MV-4-11 (cell line): ENCODE measurements around the gene DPH2.

Source experiments
- DNase-seq: peaks from one replicate; lab custom pipeline; 2025; lab: John Stamatoyannopoulos, UW

Gene DPH2

DNA sequence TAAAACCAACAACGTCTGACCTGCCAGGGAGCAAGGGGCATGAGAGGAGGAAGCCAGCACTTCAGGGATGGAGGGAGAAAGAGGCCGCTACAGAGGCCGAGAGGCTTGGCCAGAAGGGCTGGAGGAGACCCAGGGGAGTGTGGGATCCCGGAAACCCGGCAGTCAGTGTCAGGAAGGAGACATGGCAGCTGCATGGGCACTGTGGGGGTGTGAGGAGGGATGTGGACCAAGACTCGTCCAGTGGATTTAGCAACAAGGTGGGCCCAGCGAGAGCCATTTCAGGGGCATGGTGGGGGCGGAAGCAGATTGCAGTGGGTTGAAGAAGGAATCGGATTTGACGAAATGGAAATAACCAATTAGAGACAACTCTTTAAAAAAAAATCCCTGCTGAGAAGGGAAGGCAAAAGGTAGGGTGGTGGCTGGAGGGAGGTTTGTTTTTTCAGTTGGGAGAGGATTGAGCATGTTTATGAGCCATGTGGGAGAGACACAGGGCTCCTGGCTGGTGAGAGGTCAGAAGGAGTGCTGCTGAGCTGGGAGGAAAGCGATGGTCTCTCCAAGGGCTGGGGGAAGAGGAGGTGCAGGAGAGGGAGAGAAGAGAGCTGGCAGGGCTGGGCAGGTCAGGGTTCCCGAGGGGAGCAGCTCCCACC, 13.6 kb downstream of the DPH2 start:
- no peak for DNase-seq

DNA sequence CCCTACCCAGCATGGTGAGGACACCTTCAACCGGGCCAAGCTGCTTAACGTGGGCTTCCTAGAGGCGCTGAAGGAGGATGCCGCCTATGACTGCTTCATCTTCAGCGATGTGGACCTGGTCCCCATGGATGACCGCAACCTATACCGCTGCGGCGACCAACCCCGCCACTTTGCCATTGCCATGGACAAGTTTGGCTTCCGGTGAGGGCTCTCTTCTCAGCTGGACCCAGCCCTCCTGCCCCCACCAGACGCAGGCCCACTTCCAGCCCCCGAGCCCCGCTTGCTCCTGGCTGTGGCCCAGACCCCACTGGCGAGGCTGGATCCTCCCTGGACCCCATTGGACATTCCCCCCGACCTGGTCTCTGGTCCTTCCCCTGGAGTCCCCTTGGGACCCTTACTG, 15.0 kb downstream of the DPH2 start:
- no peak for DNase-seq

DNA sequence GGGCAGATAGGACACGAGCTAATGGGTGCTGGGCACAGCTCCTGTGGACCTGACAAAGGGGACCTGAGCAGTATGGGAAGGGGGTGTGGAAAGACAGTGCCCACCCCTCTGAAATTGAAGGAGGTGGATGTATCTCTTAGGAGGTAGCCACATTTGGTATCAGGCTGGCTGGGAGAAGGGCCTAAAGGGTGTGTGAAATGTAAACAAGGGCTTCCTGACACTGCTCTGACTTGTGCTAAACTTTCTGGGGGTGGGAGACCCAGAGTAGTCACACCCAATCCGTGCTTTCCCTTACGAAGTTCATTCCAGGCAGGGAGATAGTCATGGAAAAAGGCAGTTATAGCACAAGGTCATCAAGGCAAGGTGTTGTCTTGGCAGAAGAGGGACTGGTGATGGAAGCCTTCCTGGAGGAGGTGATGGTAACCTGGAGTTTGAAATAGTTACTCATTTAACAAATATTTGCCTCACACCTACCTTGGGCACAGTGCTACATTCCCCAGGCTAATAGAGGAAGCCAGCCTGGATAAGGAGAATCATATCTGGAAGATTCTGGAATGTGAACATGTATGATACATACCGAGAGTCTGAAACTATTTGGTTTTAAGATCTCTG, 16.3 kb downstream of the DPH2 start:
- no peak for DNase-seq

DNA sequence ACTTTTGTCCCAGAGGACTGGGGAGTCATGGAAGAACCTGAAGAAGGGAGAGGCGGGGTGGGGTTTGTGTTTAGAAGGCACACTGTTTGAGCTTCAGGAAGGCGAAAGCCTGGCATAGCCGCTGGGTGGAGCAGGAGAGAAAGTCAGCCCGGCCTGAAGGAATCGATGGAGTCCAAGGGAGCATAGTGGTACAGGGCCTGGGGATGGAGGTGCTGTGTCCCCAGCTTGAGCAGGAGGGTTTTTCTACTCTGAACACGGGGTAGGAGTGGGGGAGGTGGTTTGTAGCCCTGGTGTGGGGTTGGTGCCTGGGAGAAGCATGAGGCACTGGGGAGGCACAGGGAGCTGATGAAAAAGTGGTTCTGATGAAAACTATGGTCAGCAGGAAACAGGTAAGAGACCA, 16.9 kb downstream of the DPH2 start:
- DNase-seq, result no peak

DNA sequence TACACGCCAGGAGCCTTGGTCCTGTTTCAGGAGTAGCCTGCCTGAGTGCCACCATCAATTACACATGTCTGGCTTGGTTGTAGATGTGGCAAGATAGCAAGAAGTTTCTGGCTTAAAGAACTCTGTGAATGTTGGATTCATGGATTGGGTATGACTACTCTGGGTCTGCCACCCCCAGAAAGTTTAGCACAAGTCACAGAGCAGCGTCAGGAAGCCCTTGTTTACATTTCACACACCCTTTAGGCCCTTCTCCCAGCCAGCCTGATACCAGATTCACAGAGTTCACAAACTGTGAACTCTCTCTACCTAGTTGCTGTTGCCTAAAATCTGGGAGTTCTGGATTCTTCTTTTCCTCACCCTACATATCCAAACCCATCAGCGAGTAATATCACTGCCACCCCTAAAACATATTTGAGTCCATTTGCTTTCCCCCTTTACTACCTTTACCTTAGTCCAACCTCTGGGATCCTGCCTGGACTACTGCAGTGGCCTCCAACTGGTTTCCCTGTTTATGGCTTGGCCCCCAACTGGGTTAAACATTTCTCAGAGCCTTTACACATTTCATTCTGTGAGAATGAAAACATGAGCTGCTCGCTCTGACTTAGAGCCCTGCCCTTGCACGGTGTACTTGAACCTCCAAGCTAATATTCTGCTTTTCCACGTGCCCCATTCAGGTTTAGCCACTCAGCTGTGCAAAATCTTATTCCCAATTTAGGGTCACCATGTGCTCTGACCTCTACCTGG, 17.5 kb downstream of the DPH2 start:
- DNase-seq, result no peak

DNA sequence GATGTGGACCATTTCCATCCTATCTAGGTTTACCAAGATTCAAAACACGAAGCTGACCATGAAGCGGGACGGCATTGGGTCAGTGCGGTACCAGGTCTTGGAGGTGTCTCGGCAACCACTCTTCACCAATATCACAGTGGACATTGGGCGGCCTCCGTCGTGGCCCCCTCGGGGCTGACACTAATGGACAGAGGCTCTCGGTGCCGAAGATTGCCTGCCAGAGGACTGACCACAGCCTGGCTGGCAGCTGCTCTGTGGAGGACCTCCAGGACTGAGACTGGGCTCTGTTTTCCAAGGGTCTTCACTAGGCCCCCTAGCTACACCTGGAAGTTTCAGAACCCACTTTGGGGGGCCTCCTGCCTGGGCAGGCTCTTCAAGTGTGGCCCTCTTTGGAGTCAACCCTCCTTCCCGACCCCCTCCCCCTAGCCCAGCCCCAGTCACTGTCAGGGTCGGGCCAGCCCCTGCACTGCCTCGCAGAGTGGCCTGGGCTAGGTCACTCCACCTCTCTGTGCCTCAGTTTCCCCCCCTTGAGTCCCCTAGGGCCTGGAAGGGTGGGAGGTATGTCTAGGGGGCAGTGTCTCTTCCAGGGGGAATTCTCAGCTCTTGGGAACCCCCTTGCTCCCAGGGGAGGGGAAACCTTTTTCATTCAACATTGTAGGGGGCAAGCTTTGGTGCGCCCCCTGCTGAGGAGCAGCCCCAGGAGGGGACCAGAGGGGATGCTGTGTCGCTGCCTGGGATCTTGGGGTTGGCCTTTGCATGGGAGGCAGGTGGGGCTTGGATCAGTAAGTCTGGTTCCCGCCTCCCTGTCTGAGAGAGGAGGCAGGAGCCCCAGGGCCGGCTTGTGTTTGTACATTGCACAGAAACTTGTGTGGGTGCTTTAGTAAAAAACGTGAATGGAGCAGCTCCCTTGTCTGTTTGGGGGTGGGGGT, 20.7 kb downstream of the DPH2 start:
- DNase-seq, result no peak

DNA sequence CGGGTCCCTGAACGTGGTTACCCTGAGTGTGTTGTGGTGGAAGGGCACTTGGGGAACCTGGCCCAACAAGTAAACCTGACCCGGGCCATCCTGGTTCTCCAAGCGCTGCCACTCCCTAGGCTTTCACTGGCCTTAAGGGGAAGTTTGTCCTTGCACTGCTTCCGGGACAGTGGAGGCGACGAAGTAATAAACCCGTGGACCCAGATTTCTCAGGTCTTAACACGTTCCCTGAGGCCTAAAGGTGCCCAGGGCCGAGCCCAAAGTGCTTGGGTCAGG, 21.3 kb downstream of the DPH2 start:
- DNase-seq, result no peak

DNA sequence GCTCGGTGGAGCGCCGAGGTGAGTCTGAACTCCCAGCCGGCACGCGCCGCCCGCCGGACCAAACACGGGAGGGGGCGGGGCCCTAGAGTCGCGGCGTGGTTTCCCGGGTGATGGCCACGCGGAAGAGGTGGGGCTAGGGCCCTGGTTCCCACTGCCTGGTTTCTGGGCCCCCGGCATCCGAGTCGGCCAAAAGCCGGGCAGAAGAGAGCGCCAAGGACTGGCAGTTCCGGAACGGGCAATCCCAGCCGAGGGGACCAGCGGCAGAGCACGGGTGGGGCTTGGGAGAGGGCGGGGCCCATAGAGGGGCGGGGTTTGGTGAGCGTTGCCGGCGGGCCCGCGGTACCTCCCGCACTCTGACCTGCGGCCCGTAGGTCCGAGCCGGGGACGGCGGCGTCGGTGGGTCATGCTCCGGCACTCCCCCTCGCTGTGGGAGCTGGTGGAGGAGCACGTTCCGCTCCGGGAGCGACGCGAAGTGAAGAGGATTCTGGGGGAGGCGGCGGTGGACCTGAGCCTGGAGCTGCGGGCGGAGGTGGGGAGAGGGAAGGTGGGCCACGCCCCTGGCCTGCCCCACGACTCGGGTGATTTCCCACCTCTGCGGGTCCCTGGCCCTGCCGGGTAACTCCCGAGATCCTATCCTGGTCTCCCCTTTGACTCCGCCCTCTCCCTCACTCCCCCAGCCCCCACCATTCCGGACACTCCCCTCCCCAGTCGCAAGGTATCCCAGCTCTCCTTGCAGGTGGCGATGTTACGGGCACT, 21.8 kb downstream of the DPH2 start, which contains the start of gene CCDC24:
CCDC24 (plus strand) TSS at position 124 of the 756 bp plus-strand sequence; CDS start at position 404, 280 bp downstream.
- peak; percentile 79 for DNase-seq

DNA sequence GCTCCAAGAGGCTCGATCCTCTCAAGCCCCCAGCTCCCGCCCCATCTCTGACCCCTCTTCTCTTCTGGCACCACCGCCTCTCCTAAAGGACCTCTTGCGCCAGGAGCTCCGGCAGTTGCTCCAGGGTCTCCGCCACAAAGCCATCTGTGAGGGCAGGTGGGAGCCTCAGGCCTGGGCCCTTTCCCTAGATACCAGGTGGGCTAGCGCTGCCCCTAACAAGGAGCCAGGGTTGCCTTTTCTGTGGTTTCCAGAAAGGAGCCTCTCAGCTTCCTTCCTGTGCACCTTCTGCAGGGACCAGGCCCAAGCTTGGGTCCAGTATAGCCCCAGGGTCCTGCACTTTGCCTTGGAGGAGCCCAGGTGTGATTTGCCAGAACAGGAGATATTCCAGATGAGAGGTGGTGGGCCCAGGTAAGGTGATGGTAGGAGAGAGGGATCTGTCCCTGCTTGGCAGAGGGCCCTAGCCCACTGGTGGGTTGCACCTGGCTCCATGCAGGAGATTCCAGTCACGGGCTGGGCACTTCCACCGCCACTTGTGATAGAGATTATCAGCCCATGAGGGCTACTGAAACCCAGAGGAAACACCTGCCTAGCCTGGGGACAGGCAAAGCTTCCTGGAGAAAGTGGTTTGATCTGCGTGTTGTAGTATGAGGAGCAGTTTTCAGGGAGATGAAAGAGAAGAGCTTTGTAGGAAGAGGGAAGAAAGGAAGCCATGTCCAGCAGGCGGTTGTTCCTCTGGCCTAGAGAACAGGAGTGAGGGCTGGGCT, 22.6 kb downstream of the DPH2 start:
- no peak for DNase-seq

DNA sequence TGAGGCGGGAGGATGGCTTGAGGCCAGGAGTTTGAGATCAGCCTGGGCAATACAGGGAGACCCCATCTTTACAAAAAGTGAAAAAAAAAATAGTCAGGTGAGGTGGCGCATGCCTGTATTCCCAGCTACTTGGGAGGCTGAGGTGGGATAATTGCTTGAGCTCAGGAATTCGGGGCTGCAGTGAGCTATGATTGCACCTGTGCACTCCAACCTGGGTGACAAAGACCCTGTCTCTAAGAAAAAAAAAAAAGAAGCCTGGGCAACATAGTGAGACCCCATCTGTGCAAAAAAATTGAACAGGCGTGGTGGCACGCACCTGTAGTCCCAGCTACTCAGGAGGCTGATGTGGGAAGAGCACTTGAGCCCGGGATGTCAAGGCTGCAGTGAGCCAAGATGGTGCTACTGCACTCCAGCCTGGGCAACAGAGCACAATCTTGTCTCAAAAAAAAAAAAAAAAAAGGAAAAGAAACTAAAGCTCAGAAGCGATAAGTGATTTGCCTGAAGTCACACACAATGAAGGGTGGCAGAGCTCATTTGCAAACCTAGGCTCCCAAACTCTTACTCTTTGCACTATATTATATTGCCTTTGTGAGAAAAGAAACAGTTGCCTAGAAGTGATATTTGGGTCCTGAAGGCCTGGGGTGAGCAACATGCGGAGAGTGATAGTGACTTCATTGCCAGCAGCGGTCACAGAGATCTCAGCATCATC, 23.6 kb downstream of the DPH2 start:
- no peak for DNase-seq

DNA sequence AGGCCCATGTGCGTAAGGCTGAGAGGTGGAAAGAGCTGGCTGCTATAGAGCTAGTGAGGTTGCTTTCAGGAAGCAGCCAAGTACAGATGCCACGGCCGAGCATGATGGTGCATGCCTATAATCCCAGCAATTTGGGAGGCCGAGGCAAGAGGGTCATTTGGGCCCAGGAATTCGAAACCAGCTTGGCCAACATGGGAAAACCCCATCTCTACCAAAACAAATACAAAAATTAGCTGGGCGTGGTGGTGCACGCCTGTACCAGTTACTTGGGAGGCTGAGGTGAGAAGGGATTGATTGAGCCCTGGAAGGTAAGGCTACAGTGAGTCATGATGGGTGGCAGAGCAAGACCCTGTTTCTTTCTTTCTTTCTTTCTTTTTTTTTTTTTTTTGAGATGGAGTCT, 24.3 kb downstream of the DPH2 start:
- DNase-seq, result no peak

DNA sequence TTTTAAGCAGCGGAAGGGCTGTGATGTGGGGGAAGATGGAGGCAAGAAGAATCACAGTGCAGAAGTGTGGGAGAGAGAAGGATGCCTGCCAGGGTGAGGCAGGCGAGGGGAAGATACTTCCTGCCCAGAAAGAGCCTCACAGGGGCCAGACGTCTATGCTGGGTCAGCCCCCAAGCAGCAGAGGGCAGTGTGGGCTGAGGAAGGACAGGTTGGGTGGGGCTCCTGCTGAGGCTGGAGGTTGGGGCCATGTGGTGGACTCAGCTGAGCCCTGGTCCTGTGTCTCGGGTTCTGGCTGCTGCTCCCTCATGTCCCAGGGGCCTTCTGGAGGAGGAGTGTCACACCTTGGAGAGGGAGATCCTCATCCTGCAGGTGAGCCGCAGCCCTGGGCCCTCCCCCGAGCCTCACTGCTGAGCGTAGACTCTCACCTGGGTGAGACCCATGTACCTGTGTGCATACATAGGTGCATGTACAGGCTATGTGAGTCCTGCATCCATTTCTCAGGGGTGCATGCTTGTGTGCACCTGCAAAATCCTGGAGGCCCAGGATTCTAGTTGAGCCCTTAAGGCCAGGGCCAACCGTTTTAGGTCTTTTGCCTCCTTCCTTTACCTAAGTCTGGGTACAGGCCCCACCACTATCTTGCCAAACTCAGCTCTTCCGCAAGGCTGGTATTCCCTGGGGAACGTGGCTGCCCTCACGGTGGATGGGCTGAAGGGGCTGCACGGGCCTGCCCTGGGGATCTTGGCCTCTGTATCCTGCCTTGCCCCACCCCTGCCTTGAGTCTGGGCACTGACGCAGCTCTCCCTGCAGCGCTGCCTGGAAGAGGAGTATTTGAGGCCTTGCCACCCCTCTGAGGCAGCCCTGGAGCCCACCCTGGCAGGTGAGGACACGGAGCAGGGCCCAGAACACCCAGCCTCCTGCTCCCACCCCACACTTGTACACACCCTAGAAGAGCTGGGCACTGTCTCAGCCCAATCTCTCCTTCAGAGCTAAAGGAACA, 25.3 kb downstream of the DPH2 start:
- peak; percentile 13 for DNase-seq

DNA sequence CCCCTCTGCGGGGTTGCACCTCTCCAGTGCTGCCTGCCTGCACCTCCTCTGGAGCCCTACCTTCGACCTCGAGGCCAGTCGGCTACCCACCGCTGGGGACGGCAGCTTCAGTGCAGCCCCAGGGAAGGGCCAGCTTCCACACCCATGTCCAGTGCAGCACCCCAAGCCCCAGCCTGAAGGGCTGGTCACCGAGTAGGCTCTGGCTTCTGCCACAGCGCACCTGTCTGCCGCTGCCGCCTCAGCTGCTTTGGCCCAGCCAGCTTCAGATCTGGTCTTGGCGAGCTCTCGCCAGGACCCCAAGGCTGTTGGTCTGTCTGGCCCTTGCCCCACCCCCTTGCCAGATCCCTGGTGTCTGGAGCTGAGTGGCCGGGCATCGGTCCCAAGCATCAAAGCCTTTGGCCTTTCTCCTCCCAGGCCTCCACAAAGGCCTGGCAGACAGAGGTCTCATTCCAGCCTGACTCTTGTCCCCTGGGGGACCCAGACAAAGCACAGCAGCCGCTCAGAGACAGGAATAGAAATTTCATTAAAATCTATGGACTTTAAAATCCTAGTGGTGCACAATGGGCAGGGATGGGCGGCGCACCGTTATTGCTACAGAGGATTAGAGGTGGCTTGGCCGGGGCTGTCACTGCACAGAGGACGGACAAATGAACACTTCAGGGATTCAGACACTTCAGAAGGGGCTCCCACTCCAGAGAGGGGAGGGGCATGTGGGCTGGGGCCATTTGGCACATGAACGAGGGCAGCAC, 26.3 kb downstream of the DPH2 start:
- no peak for DNase-seq

DNA sequence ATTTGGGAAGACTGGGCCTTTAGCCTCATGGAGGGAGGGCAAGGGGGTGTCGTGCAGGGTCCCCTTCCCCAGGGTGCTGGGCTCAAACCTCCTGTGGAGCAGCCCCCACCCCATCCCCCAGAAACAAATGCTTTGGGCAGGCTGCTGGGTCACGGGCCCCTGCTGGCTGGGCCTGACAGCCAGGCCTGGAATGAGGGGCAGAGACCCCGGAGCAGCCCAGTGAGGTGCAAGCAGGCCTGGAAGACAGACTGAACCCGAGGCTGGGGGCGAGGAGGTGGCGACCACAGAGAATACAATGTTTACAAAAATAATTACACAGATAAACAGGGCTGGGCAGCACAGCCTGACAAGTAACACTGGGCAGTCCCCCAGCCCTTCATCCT, 26.9 kb downstream of the DPH2 start:
- DNase-seq, result no peak

DNA sequence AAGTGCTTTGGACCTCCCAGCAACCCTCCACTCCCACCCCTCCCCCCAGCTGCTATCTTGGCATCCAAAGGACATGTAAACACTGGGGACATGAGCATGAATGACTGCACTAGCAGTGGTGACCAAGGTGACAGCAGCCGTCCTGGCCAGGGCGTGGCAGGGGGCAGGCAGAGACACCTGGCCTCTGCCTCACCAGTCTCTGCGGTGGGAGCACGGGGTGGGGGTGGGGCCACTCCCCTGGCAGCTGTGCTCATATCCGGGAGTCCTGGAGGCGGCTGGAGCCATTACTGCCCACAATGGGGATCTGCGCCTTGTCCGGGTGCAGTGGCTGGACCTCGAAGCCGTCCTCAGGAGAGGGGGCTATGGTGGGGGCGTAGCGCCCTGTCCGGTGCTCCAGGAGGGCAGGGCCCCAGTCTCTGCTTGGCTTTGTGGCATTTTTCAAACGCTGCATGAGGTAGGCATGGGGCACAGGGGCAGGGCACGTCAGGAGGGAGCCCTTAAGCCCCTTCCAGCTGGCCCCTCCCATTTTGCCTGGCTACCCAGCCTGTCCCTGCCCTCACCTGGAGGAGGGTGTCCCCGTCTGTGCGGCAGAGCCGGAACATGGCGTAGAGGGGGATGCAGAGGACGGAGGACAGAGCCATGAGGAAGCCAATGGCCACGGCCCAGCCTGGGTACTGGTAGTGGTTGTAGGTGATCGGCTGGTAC, 27.6 kb downstream of the DPH2 start:
- DNase-seq, result no peak

DNA sequence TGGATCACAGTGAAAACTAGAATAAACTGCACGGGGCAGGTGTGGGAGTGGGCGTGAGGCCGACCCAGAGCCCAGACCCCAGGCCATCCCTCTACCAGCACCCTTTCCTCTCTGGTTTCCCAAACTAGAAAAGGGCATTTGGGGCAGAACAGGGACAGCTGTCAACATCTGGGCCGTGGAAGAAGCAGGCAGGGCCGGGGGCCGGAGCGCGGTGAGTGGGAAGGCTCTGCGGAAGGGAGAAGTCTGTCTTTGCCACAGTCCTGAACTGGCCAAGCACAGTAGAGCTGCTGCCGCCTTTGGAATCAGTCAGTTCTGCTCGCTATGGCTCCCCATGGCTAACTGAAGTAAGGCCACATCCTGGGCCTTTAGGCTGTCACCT, 28.2 kb downstream of the DPH2 start:
- DNase-seq, result no peak

DNA sequence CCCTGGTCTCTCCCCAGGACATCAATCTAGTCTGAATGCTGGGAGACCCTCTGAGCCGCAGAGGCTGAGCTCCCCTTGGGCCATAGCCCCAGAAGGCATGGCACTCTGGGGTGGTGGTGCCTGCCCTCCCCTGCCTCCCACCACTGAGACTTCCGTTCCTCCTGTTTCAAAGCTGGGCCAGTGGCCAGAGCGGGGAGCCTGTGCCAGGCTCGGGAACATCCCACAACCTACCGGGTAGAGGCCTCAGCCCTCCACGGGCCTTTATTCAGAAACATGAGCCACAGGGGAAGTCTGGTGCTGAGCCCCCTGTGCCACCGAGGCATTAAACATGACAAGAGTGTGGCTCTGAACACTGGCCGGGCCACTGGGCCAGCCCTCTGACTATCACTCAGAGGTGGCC, 29.6 kb downstream of the DPH2 start:
- DNase-seq, result no peak
